ENCODE measurements around the gene PDE4D.

Gene PDE4D

GRCh38 chr5:59146729-59147128, 746.8 kb downstream of the PDE4D start:
- Histone ChIP-seq H3K9me3 (no peaks in the 10 kb centered on the region), H3K27me3 (no peaks in the 10 kb centered on the region), H3K4me3 (no peak overlapping the region), H3K27ac (no peak overlapping the region), H3K4me1 (peaks cover 0 to 14% (median 0%) of the 10 kb centered on the region in 4 donors), H3K36me3 (no peaks in the 10 kb centered on the region)
- intact Hi-C loops (cut with DNase I; ENCODE audit: low total_unique reads) = no loop called here
- TF ChIP-seq CTCF (IDR thresholded peaks at IDR 0.05) = no peak
- no peak for DNase-seq

GRCh38 chr5:59143926-59144333, 749.6 kb downstream of the PDE4D start:
- Histone ChIP-seq H3K4me1 (peaks cover 0 to 14% (median 0%) of the 10 kb centered on the region in 4 donors), H3K27me3 (no peaks in the 10 kb centered on the region), H3K27ac (peak overlapping the region in 1 of 2 donors; percentile 23), H3K4me3 (no peak overlapping the region), H3K36me3 (no peaks in the 10 kb centered on the region), H3K9me3 (no peaks in the 10 kb centered on the region)
- TF ChIP-seq CTCF (IDR thresholded peaks at IDR 0.05) = no peak
- intact Hi-C loops (cut with DNase I; ENCODE audit: low total_unique reads) = no loop called here
- no peak for DNase-seq

- Histone ChIP-seq H3K4me1 (peaks cover 0 to 16% (median 1%) of the 10 kb centered on the region in 4 donors), H3K4me3 (no peak overlapping the region), H3K9me3 (no peaks in the 10 kb centered on the region), H3K36me3 (no peaks in the 10 kb centered on the region), H3K27me3 (no peaks in the 10 kb centered on the region), H3K27ac (no peak overlapping the region)
- intact Hi-C loops (cut with DNase I; ENCODE audit: low total_unique reads) = no loop called here
- no peak for DNase-seq
- TF ChIP-seq CTCF (IDR thresholded peaks at IDR 0.05) = no peak
Observed at GRCh38 chr5:59142927-59143326, 750.6 kb downstream of the PDE4D start.

- Histone ChIP-seq H3K4me1 (peaks cover 0 to 22% (median 2%) of the 10 kb centered on the region in 4 donors), H3K4me3 (no peak overlapping the region), H3K27ac (no peak overlapping the region), H3K36me3 (no peaks in the 10 kb centered on the region), H3K9me3 (no peaks in the 10 kb centered on the region), H3K27me3 (no peaks in the 10 kb centered on the region)
- no peak for TF ChIP-seq CTCF (IDR thresholded peaks at IDR 0.05)
- DNase-seq = no peak
- intact Hi-C loops (cut with DNase I; ENCODE audit: low total_unique reads) = no loop called here
Observed at GRCh38 chr5:59142138-59142537, 751.4 kb downstream of the PDE4D start.

GRCh38 chr5:59140133-59140532, 753.4 kb downstream of the PDE4D start:
- Histone ChIP-seq H3K36me3 (no peaks in the 10 kb centered on the region), H3K9me3 (no peaks in the 10 kb centered on the region), H3K27me3 (no peaks in the 10 kb centered on the region), H3K4me3 (no peak overlapping the region), H3K4me1 (peaks cover 0 to 42% (median 8%) of the 10 kb centered on the region in 4 donors), H3K27ac (no peak overlapping the region)
- TF ChIP-seq CTCF (IDR thresholded peaks at IDR 0.05) = no peak
- no peak for DNase-seq
- intact Hi-C loops (cut with DNase I; ENCODE audit: low total_unique reads) = no loop called here

- no peaks in the 10 kb centered on the region for H3K9me3 ChIP-seq
- no peak overlapping the region for H3K27ac ChIP-seq
- intact Hi-C loops (cut with DNase I; ENCODE audit: low total_unique reads) = no loop called here
- H3K27me3 ChIP-seq = no peaks in the 10 kb centered on the region
- no peak for DNase-seq
- no peaks in the 10 kb centered on the region for H3K36me3 ChIP-seq
- no peak overlapping the region for H3K4me3 ChIP-seq
- H3K4me1 ChIP-seq = peaks cover 0 to 46% (median 10%) of the 10 kb centered on the region in 4 donors
- TF ChIP-seq CTCF (IDR thresholded peaks at IDR 0.05) = no peak
Observed at GRCh38 chr5:59139695-59140094, 753.8 kb downstream of the PDE4D start.

All from tibial artery (tissue), 4 donors.